ENCODE measurements around the gene TEKT4.
"Not testable (repeated sequence)": the region's sequence is repeated elsewhere in the genome, so short reads cannot be mapped to it uniquely, and the experiment has no call there.

TEKT4 gene, protein sequence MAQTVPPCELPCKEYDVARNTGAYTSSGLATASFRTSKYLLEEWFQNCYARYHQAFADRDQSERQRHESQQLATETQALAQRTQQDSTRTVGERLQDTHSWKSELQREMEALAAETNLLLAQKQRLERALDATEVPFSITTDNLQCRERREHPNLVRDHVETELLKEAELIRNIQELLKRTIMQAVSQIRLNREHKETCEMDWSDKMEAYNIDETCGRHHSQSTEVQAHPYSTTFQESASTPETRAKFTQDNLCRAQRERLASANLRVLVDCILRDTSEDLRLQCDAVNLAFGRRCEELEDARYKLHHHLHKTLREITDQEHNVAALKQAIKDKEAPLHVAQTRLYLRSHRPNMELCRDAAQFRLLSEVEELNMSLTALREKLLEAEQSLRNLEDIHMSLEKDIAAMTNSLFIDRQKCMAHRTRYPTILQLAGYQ

DNA sequence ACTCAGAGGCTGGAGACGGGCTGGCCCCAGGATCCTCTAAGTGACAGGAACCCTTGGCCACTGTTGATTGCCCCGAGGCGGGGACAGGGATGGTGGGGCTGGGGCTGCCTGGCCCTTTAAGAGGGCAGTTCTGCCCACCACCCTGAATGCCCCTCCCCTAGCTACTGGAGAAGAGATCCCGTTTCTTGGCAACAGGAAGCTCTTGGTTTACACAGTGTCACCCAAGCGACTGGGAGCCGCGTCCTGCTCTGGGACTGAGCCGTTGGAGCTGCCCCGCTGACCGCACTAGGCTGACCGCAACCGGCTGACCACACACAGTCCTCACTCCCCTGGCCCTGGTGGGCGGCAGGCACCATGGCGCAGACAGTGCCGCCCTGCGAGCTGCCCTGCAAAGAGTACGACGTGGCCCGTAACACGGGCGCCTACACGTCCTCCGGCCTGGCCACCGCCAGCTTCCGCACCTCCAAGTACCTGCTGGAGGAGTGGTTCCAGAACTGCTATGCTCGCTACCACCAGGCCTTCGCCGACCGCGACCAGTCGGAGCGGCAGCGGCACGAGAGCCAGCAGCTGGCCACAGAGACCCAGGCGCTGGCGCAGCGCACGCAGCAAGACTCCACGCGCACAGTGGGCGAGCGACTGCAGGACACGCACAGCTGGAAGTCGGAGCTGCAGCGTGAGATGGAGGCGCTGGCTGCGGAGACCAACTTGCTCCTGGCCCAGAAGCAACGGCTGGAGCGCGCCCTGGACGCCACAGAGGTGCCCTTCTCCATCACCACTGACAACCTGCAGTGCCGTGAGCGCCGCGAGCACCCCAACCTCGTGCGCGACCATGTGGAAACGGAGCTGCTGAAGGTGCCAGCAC lies at the start of gene TEKT4:
TSS of gene TEKT4 (plus strand) at position 205 of the 862 bp plus-strand sequence. CDS start at position 355, 150 bp downstream.
- TF ChIP-seq ZBTB17 (tag by site-specific recombination; IDR thresholded peaks at IDR 0.05) (0 out of 2 replicates have a peak, but pooled peaks have one; percentile 2), ZNF544 (tag by site-specific recombination; IDR thresholded peaks at IDR 0.05) (no peak)
- ChIA-PET POLR2A (no interaction called here), CTCF (interaction anchor here (0.6 to 9.8 kb wide), 4 partner anchors 10 to 107 kb away, joined by 3 to 86 read pairs (median 4); no protein-coding TSS in a partner anchor)

DNA sequence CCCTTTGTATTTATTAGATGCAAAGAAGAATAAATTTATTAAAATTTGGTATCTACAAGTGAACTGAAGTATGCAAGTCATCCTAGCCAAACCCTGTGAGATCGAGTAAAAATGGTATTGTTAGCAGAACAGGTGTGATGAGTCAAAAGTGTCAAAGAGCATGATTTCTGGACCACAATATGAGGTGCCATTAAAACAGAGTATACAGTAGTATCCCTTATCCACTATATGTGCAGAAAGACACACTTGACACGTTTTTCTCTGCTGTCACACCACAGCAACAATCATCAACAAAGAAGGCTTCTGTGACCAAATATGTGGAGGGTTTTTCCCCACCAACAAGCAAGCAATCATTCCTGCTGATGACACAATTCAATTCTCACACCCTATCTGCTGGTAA lies 32.0 kb upstream of the TEKT4 start:
- POLR2A ChIA-PET; H3K27ac ChIP-seq (ENCODE audit: extremely low read depth, low read depth, low read length); H3K9me3 ChIP-seq (ENCODE audit: control insufficient read depth, insufficient read depth, low read depth, low read length); CTCF ChIA-PET; H3K4me1 ChIP-seq (ENCODE audit: control insufficient read depth, insufficient read depth, low read length); H3K4me3 ChIP-seq (ENCODE audit: low read depth, low read length); H3K36me3 ChIP-seq (ENCODE audit: control insufficient read depth in 2 of 2, insufficient read depth in 1 of 2, low read length in 2 of 2): not testable (repeated sequence)

More for the DNA sequence above, at the start of gene TEKT4:
- Histone ChIP-seq H3K27ac (ENCODE audit: extremely low read depth, low read depth, low read length) (no peak within 1 kb of the TSS), H3K36me3 (ENCODE audit: control insufficient read depth in 2 of 2, insufficient read depth in 1 of 2, low read length in 2 of 2) (no peaks in the 10 kb centered on the region), H3K4me3 (ENCODE audit: low read depth, low read length) (peak within 1 kb of the TSS; percentile 26), H3K9me3 (ENCODE audit: control insufficient read depth, insufficient read depth, low read depth, low read length) (no peaks in the 10 kb centered on the region), H3K4me1 (ENCODE audit: control insufficient read depth, insufficient read depth, low read length) (no peaks in the 10 kb centered on the region)

DNA sequence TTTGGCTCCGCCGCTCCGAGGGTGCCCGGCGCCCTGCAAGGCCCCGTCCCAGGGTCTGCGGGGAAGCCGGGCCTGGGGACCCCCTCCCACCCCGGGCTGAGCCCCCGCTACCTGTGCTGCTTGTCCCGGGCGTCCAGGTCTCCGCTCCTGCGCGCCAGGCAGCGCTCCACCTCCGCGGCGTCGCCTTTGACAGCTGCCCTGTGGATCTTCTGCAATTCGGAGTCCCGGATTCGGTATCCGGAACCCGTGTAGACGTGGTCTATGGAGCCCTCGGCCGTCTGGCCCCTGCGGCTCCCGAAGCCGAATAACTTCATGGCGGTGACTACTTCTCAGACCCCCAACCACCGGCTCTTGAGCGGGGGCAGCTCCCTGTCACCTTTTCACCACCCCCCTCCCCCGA lies 14.4 kb upstream of the TEKT4 start:
- H3K4me1 ChIP-seq (ENCODE audit: control insufficient read depth, insufficient read depth, low read length); H3K27ac ChIP-seq (ENCODE audit: extremely low read depth, low read depth, low read length); POLR2A ChIA-PET; H3K36me3 ChIP-seq (ENCODE audit: control insufficient read depth in 2 of 2, insufficient read depth in 1 of 2, low read length in 2 of 2); H3K9me3 ChIP-seq (ENCODE audit: control insufficient read depth, insufficient read depth, low read depth, low read length): not testable (repeated sequence)
- H3K4me3 ChIP-seq (ENCODE audit: low read depth, low read length) = peak overlapping the region; percentile 47
- CTCF ChIA-PET = interaction anchor here (0.7 to 1.4 kb wide), 2 partner anchors 9 to 17 kb away, joined by 3 read pairs; no protein-coding TSS in a partner anchor

DNA sequence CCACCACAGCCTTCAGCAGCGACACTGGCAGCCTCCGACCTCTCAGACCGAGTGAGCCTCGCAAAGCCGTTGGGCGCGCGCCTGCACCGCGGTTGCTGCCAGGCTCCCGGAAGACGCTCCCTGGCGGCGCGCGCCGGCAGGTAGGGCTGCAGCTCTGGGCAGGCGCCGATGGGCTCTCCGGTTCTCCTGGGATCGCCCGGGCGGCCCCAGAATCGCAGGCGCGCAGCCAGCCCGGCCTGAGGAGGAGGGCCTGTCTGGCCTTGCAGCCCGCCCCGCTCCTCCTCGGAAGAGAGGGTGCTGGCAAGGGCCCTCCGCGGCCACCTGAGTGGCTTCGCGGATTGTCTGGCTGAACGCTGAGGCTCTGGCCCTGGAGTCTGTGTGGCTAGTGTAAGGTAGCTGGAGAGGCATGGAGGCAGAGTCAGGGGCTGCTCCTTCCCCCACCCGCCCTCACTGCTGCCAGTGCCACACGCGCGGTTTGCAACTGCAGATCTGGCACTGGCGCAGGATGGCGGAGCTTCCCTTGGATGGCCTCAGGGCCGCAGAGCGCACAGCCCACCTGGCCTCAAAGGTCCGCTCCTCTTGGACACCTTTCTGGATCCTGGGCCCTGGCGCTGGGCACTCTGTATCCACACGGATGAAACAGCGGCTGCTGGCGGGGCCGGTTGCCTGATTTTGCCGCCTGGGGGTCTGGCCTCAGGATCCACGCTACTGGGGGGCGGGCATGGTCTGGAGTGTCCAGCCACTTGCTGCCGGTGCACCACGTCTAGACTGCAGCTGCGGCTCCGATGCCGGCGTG lies 13.7 kb upstream of the TEKT4 start:
- H3K36me3 ChIP-seq (ENCODE audit: control insufficient read depth in 2 of 2, insufficient read depth in 1 of 2, low read length in 2 of 2); H3K4me1 ChIP-seq (ENCODE audit: control insufficient read depth, insufficient read depth, low read length); H3K9me3 ChIP-seq (ENCODE audit: control insufficient read depth, insufficient read depth, low read depth, low read length); POLR2A ChIA-PET: not testable (repeated sequence)
- TF ChIP-seq ZNF610 (tag by site-specific recombination; IDR thresholded peaks at IDR 0.05; ENCODE audit: borderline replicate concordance) = peak; percentile 43; the same call in 1 of the 2 replicates
- TF ChIP-seq SP2 (tag by site-specific recombination; IDR thresholded peaks at IDR 0.05) = peak; percentile 16; the same call in 1 of the 2 replicates
- peak; percentile 58; the same call in 1 of the 2 replicates for TF ChIP-seq ZBTB48 (tag by site-specific recombination; IDR thresholded peaks at IDR 0.05)
- TF ChIP-seq ZBTB20 (tag by site-specific recombination; IDR thresholded peaks at IDR 0.05) = peak; percentile 84
- TF ChIP-seq ZNF335 (tag by site-specific recombination; conservative IDR thresholded peaks at IDR 0.05) = peak; percentile 71
- TF ChIP-seq, protein P1, sequence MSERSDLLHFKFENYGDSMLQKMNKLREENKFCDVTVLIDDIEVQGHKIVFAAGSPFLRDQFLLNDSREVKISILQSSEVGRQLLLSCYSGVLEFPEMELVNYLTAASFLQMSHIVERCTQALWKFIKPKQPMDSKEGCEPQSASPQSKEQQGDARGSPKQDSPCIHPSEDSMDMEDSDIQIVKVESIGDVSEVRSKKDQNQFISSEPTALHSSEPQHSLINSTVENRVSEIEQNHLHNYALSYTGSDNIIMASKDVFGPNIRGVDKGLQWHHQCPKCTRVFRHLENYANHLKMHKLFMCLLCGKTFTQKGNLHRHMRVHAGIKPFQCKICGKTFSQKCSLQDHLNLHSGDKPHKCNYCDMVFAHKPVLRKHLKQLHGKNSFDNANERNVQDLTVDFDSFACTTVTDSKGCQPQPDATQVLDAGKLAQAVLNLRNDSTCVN (tag by site-specific recombination; optimal IDR thresholded peaks at IDR 0.05) = peak; percentile 81
- TF ChIP-seq ZBTB8A (tag by site-specific recombination; IDR thresholded peaks at IDR 0.05) = peak; percentile 81
- TF ChIP-seq, protein P2, sequence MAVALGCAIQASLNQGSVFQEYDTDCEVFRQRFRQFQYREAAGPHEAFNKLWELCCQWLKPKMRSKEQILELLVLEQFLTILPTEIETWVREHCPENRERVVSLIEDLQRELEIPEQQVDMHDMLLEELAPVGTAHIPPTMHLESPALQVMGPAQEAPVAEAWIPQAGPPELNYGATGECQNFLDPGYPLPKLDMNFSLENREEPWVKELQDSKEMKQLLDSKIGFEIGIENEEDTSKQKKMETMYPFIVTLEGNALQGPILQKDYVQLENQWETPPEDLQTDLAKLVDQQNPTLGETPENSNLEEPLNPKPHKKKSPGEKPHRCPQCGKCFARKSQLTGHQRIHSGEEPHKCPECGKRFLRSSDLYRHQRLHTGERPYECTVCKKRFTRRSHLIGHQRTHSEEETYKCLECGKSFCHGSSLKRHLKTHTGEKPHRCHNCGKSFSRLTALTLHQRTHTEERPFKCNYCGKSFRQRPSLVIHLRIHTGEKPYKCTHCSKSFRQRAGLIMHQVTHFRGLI (tag by site-specific recombination; IDR thresholded peaks at IDR 0.05) = peak; percentile 93
- TF ChIP-seq, protein P3, sequence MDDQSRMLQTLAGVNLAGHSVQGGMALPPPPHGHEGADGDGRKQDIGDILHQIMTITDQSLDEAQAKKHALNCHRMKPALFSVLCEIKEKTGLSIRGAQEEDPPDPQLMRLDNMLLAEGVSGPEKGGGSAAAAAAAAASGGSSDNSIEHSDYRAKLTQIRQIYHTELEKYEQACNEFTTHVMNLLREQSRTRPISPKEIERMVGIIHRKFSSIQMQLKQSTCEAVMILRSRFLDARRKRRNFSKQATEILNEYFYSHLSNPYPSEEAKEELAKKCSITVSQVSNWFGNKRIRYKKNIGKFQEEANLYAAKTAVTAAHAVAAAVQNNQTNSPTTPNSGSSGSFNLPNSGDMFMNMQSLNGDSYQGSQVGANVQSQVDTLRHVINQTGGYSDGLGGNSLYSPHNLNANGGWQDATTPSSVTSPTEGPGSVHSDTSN (CRISPR knock-in tag; IDR thresholded peaks at IDR 0.05) = 0 out of 2 replicates have a peak, but pooled peaks have one; percentile 41
- TF ChIP-seq, protein P4, sequence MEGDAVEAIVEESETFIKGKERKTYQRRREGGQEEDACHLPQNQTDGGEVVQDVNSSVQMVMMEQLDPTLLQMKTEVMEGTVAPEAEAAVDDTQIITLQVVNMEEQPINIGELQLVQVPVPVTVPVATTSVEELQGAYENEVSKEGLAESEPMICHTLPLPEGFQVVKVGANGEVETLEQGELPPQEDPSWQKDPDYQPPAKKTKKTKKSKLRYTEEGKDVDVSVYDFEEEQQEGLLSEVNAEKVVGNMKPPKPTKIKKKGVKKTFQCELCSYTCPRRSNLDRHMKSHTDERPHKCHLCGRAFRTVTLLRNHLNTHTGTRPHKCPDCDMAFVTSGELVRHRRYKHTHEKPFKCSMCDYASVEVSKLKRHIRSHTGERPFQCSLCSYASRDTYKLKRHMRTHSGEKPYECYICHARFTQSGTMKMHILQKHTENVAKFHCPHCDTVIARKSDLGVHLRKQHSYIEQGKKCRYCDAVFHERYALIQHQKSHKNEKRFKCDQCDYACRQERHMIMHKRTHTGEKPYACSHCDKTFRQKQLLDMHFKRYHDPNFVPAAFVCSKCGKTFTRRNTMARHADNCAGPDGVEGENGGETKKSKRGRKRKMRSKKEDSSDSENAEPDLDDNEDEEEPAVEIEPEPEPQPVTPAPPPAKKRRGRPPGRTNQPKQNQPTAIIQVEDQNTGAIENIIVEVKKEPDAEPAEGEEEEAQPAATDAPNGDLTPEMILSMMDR (tag by site-specific recombination; IDR thresholded peaks at IDR 0.05) = peak; percentile 58; the same call in 1 of the 2 replicates
- TF ChIP-seq ZBTB17 (tag by site-specific recombination; IDR thresholded peaks at IDR 0.05) = peak; percentile 77
- peak overlapping the region; percentile 47 for H3K4me3 ChIP-seq (ENCODE audit: low read depth, low read length)
- CTCF ChIA-PET = interaction anchor here (0.7 to 1.4 kb wide), 2 partner anchors 8 to 16 kb away, joined by 3 read pairs; no protein-coding TSS in a partner anchor
- H3K27ac ChIP-seq (ENCODE audit: extremely low read depth, low read depth, low read length) = peak overlapping the region; percentile 31; the same call in 1 of the 2 replicates

DNA sequence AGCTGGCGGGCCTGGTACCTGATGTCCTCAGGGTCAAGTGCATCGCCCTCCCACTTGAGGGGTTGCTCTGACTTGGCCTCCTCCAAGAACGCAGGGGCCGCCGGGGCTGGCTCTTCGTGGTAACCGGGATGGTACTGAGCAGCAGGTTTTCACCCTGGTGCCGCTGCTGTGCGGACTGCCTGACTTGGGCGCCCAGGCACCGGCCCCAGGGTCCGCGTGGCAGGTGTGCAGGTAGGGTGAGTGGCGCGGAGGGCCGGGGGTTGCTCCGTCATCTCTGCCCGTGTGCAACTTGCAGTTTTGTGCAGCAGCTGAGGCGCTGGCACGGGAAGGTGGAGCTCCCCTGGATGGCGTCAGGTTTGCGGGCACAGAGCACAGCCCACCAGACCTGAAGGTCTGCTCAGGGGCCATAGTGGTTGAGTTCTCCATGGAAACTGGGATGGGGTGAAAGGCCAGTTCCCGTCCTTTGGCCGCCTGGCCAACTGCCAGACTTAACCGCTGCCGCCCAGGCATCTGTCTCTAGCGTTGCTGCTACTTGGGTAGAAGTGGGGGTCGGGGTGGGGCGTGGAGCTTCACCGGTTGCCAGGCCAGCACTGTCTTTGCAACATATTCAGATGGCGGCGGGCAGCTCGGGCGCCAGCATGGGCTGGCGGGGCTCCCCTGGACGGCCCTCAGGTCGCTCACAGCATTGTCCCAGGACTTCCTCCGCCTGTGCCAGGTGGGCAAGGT lies 12.9 kb upstream of the TEKT4 start:
- POLR2A ChIA-PET; H3K27ac ChIP-seq (ENCODE audit: extremely low read depth, low read depth, low read length); H3K4me3 ChIP-seq (ENCODE audit: low read depth, low read length); H3K4me1 ChIP-seq (ENCODE audit: control insufficient read depth, insufficient read depth, low read length); CTCF ChIA-PET; H3K36me3 ChIP-seq (ENCODE audit: control insufficient read depth in 2 of 2, insufficient read depth in 1 of 2, low read length in 2 of 2); H3K9me3 ChIP-seq (ENCODE audit: control insufficient read depth, insufficient read depth, low read depth, low read length): not testable (repeated sequence)

Measured in HEK293 (cell line).